Hepatocyte (in vitro differentiated cells): ENCODE measurements around the gene VTN. TPM values are rescaled to one million over a fixed set of nuclear protein-coding genes. Genes with fewer than 3 reads are reported as not detected.
A peak's percentile ranks its signal among the peaks of the same experiment; 100 is the strongest.

Experiments
- DNase-seq: peaks from one replicate; pipeline ENCODE4 v3.0.0-alpha.2; 2016; ENCODE audit warnings: low spot score
- H2AFZ ChIP-seq: fragments of 200-600 bp; sonication (generic); 2 replicates; pipeline ENCODE4 v1.6.0; 2016; ENCODE audit warnings: antibody characterized with exemption, mild to moderate bottlenecking
- H3K27ac ChIP-seq: fragments of 200-600 bp; sonication (generic); 2 replicates; pipeline ENCODE4 v1.5.1; 2016; ENCODE audit warnings: mild to moderate bottlenecking
- H3K27me3 ChIP-seq: fragments of 200-600 bp; sonication (generic); 2 replicates; pipeline ENCODE4 v1.6.1; 2016
- H3K36me3 ChIP-seq: fragments of 200-600 bp; sonication (generic); replicated peaks from 2 replicates; pipeline ENCODE4 v1.5.1; 2016; ENCODE audit warnings: low read depth; ENCODE audit not compliant: insufficient read depth
- H3K4me1 ChIP-seq: fragments of 200-600 bp; sonication (generic); 2 replicates; pipeline ENCODE4 v1.5.1; 2016; ENCODE audit warnings: mild to moderate bottlenecking, moderate library complexity; ENCODE audit not compliant: insufficient read depth
- H3K4me2 ChIP-seq: fragments of 200-600 bp; sonication (generic); 2 replicates; pipeline ENCODE4 v1.6.0; 2016
- H3K4me3 ChIP-seq: fragments of 200-600 bp; sonication (generic); 2 replicates; pipeline ENCODE4 v1.5.1; 2016; ENCODE audit warnings: mild to moderate bottlenecking
- H3K79me2 ChIP-seq: fragments of 200-600 bp; sonication (generic); 2 replicates; pipeline ENCODE4 v1.6.0; 2017; ENCODE audit warnings: mild to moderate bottlenecking
- H3K9me2 ChIP-seq: fragments of 200-600 bp; sonication (generic); replicated peaks from 2 replicates; pipeline ENCODE4 v1.6.0; 2017; ENCODE audit warnings: mild to moderate bottlenecking; ENCODE audit not compliant: insufficient read depth
- H3K9me3 ChIP-seq: fragments of 200-600 bp; sonication (generic); 2 replicates; pipeline ENCODE4 v1.5.1; 2016; ENCODE audit warnings: low read depth, mild to moderate bottlenecking
- H4K20me1 ChIP-seq: fragments of 200-600 bp; sonication (generic); 2 replicates; pipeline ENCODE4 v1.6.0; 2016; ENCODE audit warnings: mild to moderate bottlenecking; ENCODE audit not compliant: insufficient read depth, poor library complexity, severe bottlenecking
- EZH2 ChIP-seq: fragments of 200-600 bp; sonication (generic); IDR thresholded peaks from 2 replicates; pipeline ENCODE4 v1.6.1; 2016; ENCODE audit warnings: antibody characterized with exemption, mild to moderate bottlenecking, borderline replicate concordance
- EZH2phosphoT487 ChIP-seq: fragments of 200-600 bp; sonication (generic); IDR thresholded peaks from one replicate; pipeline ENCODE4 v1.6.1; 2018; ENCODE audit warnings: antibody characterized with exemption, mild to moderate bottlenecking, low read depth, moderate library complexity; ENCODE audit not compliant: unreplicated experiment, severe bottlenecking
- WGBS: methylation state at CpG from one replicate; pipeline ENCODE4 v1.1.6; 2016; ENCODE audit warnings: low lambda C conversion rate; ENCODE audit errors: missing lambda C conversion rate; 5-methylcytosine and 5-hydroxymethylcytosine counted together
- polyA plus RNA-seq: library from polyadenylated mRNA; unstranded; fragments of >200 nt; fragmentation: Nextera tagmentation; extraction: Ambion mirVana; gene quantifications from 2 replicates; pipeline ENCODE4 v1.2.1, GENCODE V29; 2016
- total RNA-seq: library from RNA; depleted of rRNA; stranded (reverse); fragments of >200 nt; gene quantifications from 2 replicates; pipeline ENCODE4 v1.2.3, GENCODE V29; 2014
- TF ChIP-seq, protein P1 (sequence below): fragments of 200-600 bp; sonication (generic); IDR thresholded peaks from 2 replicates; pipeline ENCODE4 v1.5.1; 2016; ENCODE audit warnings: antibody characterized with exemption, mild to moderate bottlenecking; ENCODE audit not compliant: poor library complexity

VTN gene
- total and polyA plus RNA-seq, 2 experiments from 2014 or later, result 763 to 1,128 TPM

GRCh38 chr17:28363186-28363585, 6.9 kb downstream of the VTN start:
- Histone ChIP-seq H4K20me1 (no peaks in the 10 kb centered on the region), H3K27me3 (no peaks in the 10 kb centered on the region), H3K4me1 (peaks cover 4% of the 10 kb centered on the region), H3K36me3 (no peaks in the 10 kb centered on the region), H3K9me2 (no peaks in the 10 kb centered on the region), H2AFZ (no peak overlapping the region), H3K9me3 (no peaks in the 10 kb centered on the region), H3K27ac (no peak overlapping the region), H3K79me2 (peaks cover 12% of the 10 kb centered on the region), H3K4me2 (no peak overlapping the region), H3K4me3 (no peak overlapping the region)
- DNase-seq, result no peak
- 74% methylated on average over 5 of the region's 5 CpGs for WGBS
- TF ChIP-seq EZH2, result no peak
- TF ChIP-seq EZH2phosphoT487, result no peak
- TF ChIP-seq, protein P1, sequence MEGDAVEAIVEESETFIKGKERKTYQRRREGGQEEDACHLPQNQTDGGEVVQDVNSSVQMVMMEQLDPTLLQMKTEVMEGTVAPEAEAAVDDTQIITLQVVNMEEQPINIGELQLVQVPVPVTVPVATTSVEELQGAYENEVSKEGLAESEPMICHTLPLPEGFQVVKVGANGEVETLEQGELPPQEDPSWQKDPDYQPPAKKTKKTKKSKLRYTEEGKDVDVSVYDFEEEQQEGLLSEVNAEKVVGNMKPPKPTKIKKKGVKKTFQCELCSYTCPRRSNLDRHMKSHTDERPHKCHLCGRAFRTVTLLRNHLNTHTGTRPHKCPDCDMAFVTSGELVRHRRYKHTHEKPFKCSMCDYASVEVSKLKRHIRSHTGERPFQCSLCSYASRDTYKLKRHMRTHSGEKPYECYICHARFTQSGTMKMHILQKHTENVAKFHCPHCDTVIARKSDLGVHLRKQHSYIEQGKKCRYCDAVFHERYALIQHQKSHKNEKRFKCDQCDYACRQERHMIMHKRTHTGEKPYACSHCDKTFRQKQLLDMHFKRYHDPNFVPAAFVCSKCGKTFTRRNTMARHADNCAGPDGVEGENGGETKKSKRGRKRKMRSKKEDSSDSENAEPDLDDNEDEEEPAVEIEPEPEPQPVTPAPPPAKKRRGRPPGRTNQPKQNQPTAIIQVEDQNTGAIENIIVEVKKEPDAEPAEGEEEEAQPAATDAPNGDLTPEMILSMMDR, result no peak

GRCh38 chr17:28357901-28358197, 12.3 kb downstream of the VTN start:
- Histone ChIP-seq H3K4me2 (peak overlapping the region; percentile 83), H3K27ac (peak overlapping the region; percentile 65), H4K20me1 (no peaks in the 10 kb centered on the region), H3K27me3 (no peaks in the 10 kb centered on the region), H3K9me3 (no peaks in the 10 kb centered on the region), H3K4me3 (peak overlapping the region; percentile 86), H3K36me3 (no peaks in the 10 kb centered on the region), H3K79me2 (peaks cover 43% of the 10 kb centered on the region), H3K9me2 (no peaks in the 10 kb centered on the region), H3K4me1 (peaks cover 8% of the 10 kb centered on the region), H2AFZ (peak overlapping the region; percentile 65)
- TF ChIP-seq, protein P1, result no peak
- TF ChIP-seq EZH2 (no peak), EZH2phosphoT487 (no peak)
- 8% methylated on average over 4 of the region's 4 CpGs for WGBS
- no peak for DNase-seq

- H2AFZ ChIP-seq, result peak within 1 kb of the TSS; percentile 82
- no peaks in the 10 kb centered on the region for H4K20me1 ChIP-seq
- under 1% methylated on average over 51 of the region's 80 CpGs for WGBS
Observed at GRCh38 chr17:28357061-28357900, 12.8 kb downstream of the VTN start, which contains the start of gene POLDIP2. Gene POLDIP2 (minus strand): TSS chr17:28357527. CDS start chr17:28357448, 79 bp downstream.

More at GRCh38 chr17:28357061-28357900, 12.8 kb downstream of the VTN start, which contains the start of gene POLDIP2:
- peak; percentile 98 for DNase-seq
- Histone ChIP-seq H3K4me3 (peak within 1 kb of the TSS; percentile 93), H3K79me2 (peaks cover 43% of the 10 kb centered on the region), H3K4me2 (peak within 1 kb of the TSS; percentile 100), H3K36me3 (no peaks in the 10 kb centered on the region), H3K9me3 (no peaks in the 10 kb centered on the region), H3K9me2 (no peaks in the 10 kb centered on the region), H3K27ac (peak within 1 kb of the TSS; percentile 93), H3K27me3 (no peaks in the 10 kb centered on the region), H3K4me1 (peaks cover 8% of the 10 kb centered on the region)
- TF ChIP-seq EZH2phosphoT487, result no peak
- TF ChIP-seq EZH2, result no peak
- TF ChIP-seq, protein P1, result no peak
